Mesodermal cell (in vitro differentiated cells): ENCODE results near the gene LRRC4.

ENCODE experiments used
- H3K27ac ChIP-seq: 2 replicates; pipeline ENCODE4 v1.7.0; 2013; ENCODE audit warnings: mild to moderate bottlenecking, low read depth, low read length, moderate library complexity; ENCODE audit not compliant: severe bottlenecking
- H3K36me3 ChIP-seq: 2 replicates; pipeline ENCODE4 v1.7.1; 2013; ENCODE audit warnings: mild to moderate bottlenecking, low read length, moderate library complexity; ENCODE audit not compliant: control insufficient read depth, insufficient read depth
- H3K4me1 ChIP-seq: one replicate; pipeline ENCODE4 v1.7.1; 2013; ENCODE audit warnings: mild to moderate bottlenecking, low read length; ENCODE audit not compliant: insufficient read depth, control insufficient read depth, poor library complexity, severe bottlenecking
- H3K4me3 ChIP-seq: 2 replicates; pipeline ENCODE4 v1.7.0; 2013; ENCODE audit warnings: low read length, control low read depth, mild to moderate bottlenecking; ENCODE audit not compliant: insufficient read depth, poor library complexity, severe bottlenecking; ENCODE audit errors: extremely low read depth
- H3K9me3 ChIP-seq: 2 replicates; pipeline ENCODE4 v1.7.1; 2013; ENCODE audit warnings: mild to moderate bottlenecking, low read length, moderate library complexity; ENCODE audit not compliant: control insufficient read depth
- WGBS, 2 experiments: methylation state at CpG; one replicate each; pipeline ENCODE4 v1.1.5; 2013; ENCODE audit warnings: missing lambda C conversion rate in 2 of 2; ENCODE audit not compliant: insufficient coverage in 2 of 2; 5-methylcytosine and 5-hydroxymethylcytosine counted together

LRRC4 gene

GRCh38 chr7:128007303-128007680 lies 23.9 kb downstream of the LRRC4 start:
- Histone ChIP-seq H3K27ac (no peak overlapping the region), H3K36me3 (peaks cover 59% of the 10 kb centered on the region), H3K4me1 (peaks cover 3% of the 10 kb centered on the region), H3K4me3 (no peak overlapping the region), H3K9me3 (no peaks in the 10 kb centered on the region)
- WGBS, 2 experiments = 100% methylated on average over 2 of the region's 3 CpGs

- H3K4me3 ChIP-seq = no peak overlapping the region
- H3K9me3 ChIP-seq = no peaks in the 10 kb centered on the region
- peaks cover 3% of the 10 kb centered on the region for H3K4me1 ChIP-seq
- WGBS, 2 experiments = 98 to 100% methylated on average over 5 to 7 of the region's 8 CpGs
- peaks cover 59% of the 10 kb centered on the region for H3K36me3 ChIP-seq
- H3K27ac ChIP-seq = no peak overlapping the region
Observed at GRCh38 chr7:128006550-128007302, 24.5 kb downstream of the LRRC4 start.

- no peaks in the 10 kb centered on the region for H3K9me3 ChIP-seq
- 100% methylated on average over 1 of the region's 3 CpGs; no CpG with 5 or more reads in 1 of the 2 experiments for WGBS, 2 experiments
- H3K4me1 ChIP-seq = peaks cover 3% of the 10 kb centered on the region
- no peak overlapping the region for H3K27ac ChIP-seq
- H3K36me3 ChIP-seq = peaks cover 60% of the 10 kb centered on the region
- no peak overlapping the region for H3K4me3 ChIP-seq
Observed at GRCh38 chr7:128005759-128006159, 25.5 kb downstream of the LRRC4 start.

GRCh38 chr7:128005117-128005516 lies 26.1 kb downstream of the LRRC4 start:
- Histone ChIP-seq H3K27ac (no peak overlapping the region), H3K4me1 (peaks cover 3% of the 10 kb centered on the region), H3K36me3 (peaks cover 64% of the 10 kb centered on the region), H3K9me3 (no peaks in the 10 kb centered on the region), H3K4me3 (no peak overlapping the region)
- WGBS, 2 experiments = 92 to 99% methylated on average over 4 to 5 of the region's 7 CpGs

- 96 to 99% methylated on average over 4 to 6 of the region's 6 CpGs for WGBS, 2 experiments
- Histone ChIP-seq H3K4me3 (no peak overlapping the region), H3K36me3 (peaks cover 65% of the 10 kb centered on the region), H3K27ac (no peak overlapping the region), H3K4me1 (peaks cover 3% of the 10 kb centered on the region), H3K9me3 (no peaks in the 10 kb centered on the region)
Observed at GRCh38 chr7:128004623-128005022, 26.6 kb downstream of the LRRC4 start.

- no peaks in the 10 kb centered on the region for H3K9me3 ChIP-seq
- peaks cover 3% of the 10 kb centered on the region for H3K4me1 ChIP-seq
- H3K36me3 ChIP-seq = peaks cover 70% of the 10 kb centered on the region
- no peak overlapping the region for H3K27ac ChIP-seq
- no peak overlapping the region for H3K4me3 ChIP-seq
- 100% methylated on average over 1 of the region's 2 CpGs; no CpG with 5 or more reads in 1 of the 2 experiments for WGBS, 2 experiments
Observed at GRCh38 chr7:128003787-128004186, 27.4 kb downstream of the LRRC4 start.

- Histone ChIP-seq H3K36me3 (peaks cover 69% of the 10 kb centered on the region), H3K4me3 (no peak overlapping the region), H3K4me1 (peaks cover 3% of the 10 kb centered on the region), H3K27ac (no peak overlapping the region), H3K9me3 (no peaks in the 10 kb centered on the region)
- 82 to 93% methylated on average over 2 of the region's 3 CpGs for WGBS, 2 experiments
Observed at GRCh38 chr7:128003167-128003566, 28.1 kb downstream of the LRRC4 start.

GRCh38 chr7:128000854-128001265 lies 30.4 kb downstream of the LRRC4 start:
- no peak overlapping the region for H3K4me3 ChIP-seq
- WGBS, 2 experiments = 77 to 100% methylated on average over 2 to 4 of the region's 6 CpGs

GRCh38 chr7:128000048-128000447 lies 31.2 kb downstream of the LRRC4 start:
- WGBS, 2 experiments = no CpG with 5 or more reads among the region's 1 CpG
- Histone ChIP-seq H3K4me1 (peaks cover 30% of the 10 kb centered on the region), H3K4me3 (no peak overlapping the region)

More at GRCh38 chr7:128000854-128001265, 30.4 kb downstream of the LRRC4 start:
- Histone ChIP-seq H3K9me3 (no peaks in the 10 kb centered on the region), H3K4me1 (peaks cover 25% of the 10 kb centered on the region), H3K36me3 (peaks cover 54% of the 10 kb centered on the region), H3K27ac (no peak overlapping the region)

GRCh38 chr7:127998671-127999070 lies 32.6 kb downstream of the LRRC4 start:
- H3K36me3 ChIP-seq = peaks cover 60% of the 10 kb centered on the region
- WGBS, 2 experiments = 71 to 91% methylated on average over 1 of the region's 2 CpGs
- H3K27ac ChIP-seq = no peak overlapping the region
- peaks cover 39% of the 10 kb centered on the region for H3K4me1 ChIP-seq
- no peak overlapping the region for H3K4me3 ChIP-seq
- H3K9me3 ChIP-seq = no peaks in the 10 kb centered on the region

More at GRCh38 chr7:128000048-128000447, 31.2 kb downstream of the LRRC4 start:
- H3K27ac ChIP-seq = no peak overlapping the region
- peaks cover 52% of the 10 kb centered on the region for H3K36me3 ChIP-seq
- no peaks in the 10 kb centered on the region for H3K9me3 ChIP-seq

- no peak overlapping the region for H3K4me3 ChIP-seq
- peak overlapping the region; percentile 83 for H3K27ac ChIP-seq
- H3K36me3 ChIP-seq = peaks cover 62% of the 10 kb centered on the region
- 95 to 97% methylated on average over 4 of the region's 4 CpGs for WGBS, 2 experiments
- H3K4me1 ChIP-seq = peaks cover 41% of the 10 kb centered on the region
- H3K9me3 ChIP-seq = no peaks in the 10 kb centered on the region
Observed at GRCh38 chr7:127997226-127997922, 33.9 kb downstream of the LRRC4 start.
